ENCODE results near the gene DHDDS. TPM values are rescaled to one million over a fixed set of nuclear protein-coding genes. Genes with fewer than 3 reads are reported as not detected.
"Not testable (repeated sequence)": the region's sequence is repeated elsewhere in the genome, so short reads cannot be mapped to it uniquely, and the experiment has no call there.

Gene DHDDS
- total RNA-seq, 4 donors from 2014 or later, result 24.7 to 45.4 (median 32.8) TPM

DNA sequence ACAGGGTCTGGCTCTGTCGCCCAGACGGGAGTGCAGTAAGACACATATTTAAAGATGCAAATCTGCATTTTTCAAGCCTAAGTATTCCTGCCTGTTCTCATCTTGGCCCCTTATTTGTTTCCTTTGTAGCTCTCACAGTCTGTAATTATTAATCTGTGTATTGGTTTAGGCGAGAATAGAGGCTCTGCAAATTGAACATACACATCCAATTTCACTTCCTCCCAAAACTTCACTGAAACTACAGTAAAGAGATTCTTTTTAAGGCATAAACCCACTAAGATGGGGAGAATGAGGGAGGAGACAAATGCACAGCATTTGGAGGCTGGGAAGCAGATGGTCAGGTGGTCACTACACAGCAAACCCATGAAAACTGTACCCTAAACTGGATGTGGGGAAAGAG is 61.1 kb downstream of the DHDDS start:
- 56% methylated on average over 3 of the region's 3 CpGs for WGBS, 2 donors
- H3K4me3 ChIP-seq, result no peak overlapping the region
- TF ChIP-seq POLR2A (IDR thresholded peaks at IDR 0.05), result no peak
- no peaks in the 10 kb centered on the region for H3K4me1 ChIP-seq
- H3K36me3 ChIP-seq, result no peaks in the 10 kb centered on the region
- no peak overlapping the region for H3K27ac ChIP-seq
- no peak for DNase-seq (ENCODE audit: low spot score in 2 of 2)
- H3K27me3 ChIP-seq, result no peaks in the 10 kb centered on the region
- no peaks in the 10 kb centered on the region for H3K9me3 ChIP-seq

DNA sequence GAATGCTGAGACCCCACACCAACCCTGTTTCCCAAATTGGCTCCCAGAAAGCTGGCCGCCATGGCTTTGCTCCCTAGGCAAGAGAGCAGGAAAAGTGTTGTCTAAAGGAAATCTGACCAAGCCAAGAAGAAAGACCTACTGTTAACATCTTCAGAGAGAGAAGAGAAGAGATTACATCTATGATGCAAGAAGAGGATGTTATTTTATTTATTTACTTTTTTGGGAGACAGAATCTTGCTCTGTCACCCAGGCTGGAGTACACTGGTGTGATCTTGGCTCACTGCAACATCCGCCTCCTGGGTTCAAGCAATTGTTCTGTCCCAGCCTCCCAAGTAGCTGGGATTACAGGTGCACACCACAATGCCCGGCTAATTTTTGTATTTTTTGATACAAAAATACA is 61.8 kb downstream of the DHDDS start:
- H3K9me3 ChIP-seq, result no peaks in the 10 kb centered on the region
- no peak overlapping the region for H3K4me3 ChIP-seq
- no peak for DNase-seq (ENCODE audit: low spot score in 2 of 2)
- 84 to 87% methylated on average over 3 of the region's 3 CpGs for WGBS, 2 donors
- no peak overlapping the region for H3K27ac ChIP-seq
- TF ChIP-seq, protein P1, sequence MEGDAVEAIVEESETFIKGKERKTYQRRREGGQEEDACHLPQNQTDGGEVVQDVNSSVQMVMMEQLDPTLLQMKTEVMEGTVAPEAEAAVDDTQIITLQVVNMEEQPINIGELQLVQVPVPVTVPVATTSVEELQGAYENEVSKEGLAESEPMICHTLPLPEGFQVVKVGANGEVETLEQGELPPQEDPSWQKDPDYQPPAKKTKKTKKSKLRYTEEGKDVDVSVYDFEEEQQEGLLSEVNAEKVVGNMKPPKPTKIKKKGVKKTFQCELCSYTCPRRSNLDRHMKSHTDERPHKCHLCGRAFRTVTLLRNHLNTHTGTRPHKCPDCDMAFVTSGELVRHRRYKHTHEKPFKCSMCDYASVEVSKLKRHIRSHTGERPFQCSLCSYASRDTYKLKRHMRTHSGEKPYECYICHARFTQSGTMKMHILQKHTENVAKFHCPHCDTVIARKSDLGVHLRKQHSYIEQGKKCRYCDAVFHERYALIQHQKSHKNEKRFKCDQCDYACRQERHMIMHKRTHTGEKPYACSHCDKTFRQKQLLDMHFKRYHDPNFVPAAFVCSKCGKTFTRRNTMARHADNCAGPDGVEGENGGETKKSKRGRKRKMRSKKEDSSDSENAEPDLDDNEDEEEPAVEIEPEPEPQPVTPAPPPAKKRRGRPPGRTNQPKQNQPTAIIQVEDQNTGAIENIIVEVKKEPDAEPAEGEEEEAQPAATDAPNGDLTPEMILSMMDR (IDR thresholded peaks at IDR 0.05), result no peak
- TF ChIP-seq EP300 (IDR thresholded peaks at IDR 0.05) (no peak), POLR2A (IDR thresholded peaks at IDR 0.05) (no peak)
- no peaks in the 10 kb centered on the region for H3K27me3 ChIP-seq
- no peaks in the 10 kb centered on the region for H3K4me1 ChIP-seq
- no peaks in the 10 kb centered on the region for H3K36me3 ChIP-seq

DNA sequence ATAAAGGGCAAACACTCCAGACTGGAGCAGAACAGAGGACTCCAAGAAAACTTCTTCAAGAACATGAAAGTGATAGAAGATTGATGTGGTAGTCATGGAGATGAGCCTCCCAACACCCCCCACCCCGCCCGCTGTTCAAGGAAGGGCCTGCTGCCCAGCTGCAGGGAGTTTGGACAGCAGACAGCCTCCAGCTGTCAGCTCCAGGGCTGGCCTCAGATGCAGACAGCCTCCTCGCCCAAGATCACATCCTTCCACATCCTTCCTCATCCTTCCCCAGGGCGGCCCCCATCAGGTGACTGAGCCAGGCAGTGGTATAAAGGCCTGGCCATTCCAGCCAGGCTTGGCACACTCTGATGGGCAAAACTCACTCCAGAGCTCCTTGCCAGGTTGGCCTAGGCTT is 64.7 kb downstream of the DHDDS start:
- H3K4me3 ChIP-seq, result no peak overlapping the region
- no peak for DNase-seq (ENCODE audit: low spot score in 2 of 2)
- H3K9me3 ChIP-seq, result no peaks in the 10 kb centered on the region
- 56 to 67% methylated on average over 4 of the region's 4 CpGs for WGBS, 2 donors
- no peaks in the 10 kb centered on the region for H3K36me3 ChIP-seq
- H3K4me1 ChIP-seq, result peaks cover 0 to 14% (median 3%) of the 10 kb centered on the region in 4 donors
- no peak overlapping the region for H3K27ac ChIP-seq
- no peak for TF ChIP-seq EP300 (IDR thresholded peaks at IDR 0.05)
- TF ChIP-seq, protein P1 (IDR thresholded peaks at IDR 0.05), result no peak
- TF ChIP-seq POLR2A (IDR thresholded peaks at IDR 0.05), result no peak
- H3K27me3 ChIP-seq, result no peaks in the 10 kb centered on the region

DNA sequence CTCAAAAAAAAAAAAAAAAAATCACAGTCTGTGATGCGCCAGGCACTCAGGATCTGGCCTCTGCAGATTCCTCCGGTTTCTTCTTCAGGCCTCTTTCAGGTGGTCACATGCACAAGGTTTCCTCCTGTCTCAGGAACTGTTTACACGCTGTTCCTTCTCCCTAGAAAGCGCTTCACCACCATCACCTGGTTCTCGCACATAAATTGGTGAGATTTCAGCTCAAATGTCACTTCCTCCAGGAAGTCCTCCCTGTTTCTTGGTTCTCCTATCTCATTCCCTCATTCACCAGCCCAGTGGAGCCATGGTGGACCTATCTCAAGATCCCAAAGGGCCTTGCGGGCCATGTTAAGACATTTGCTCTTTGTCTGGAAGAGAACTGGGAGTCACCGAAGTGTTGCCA is 66.8 kb downstream of the DHDDS start:
- WGBS, 2 donors, result 93 to 94% methylated on average over 7 of the region's 7 CpGs
- Histone ChIP-seq H3K27ac (no peak overlapping the region), H3K27me3 (no peaks in the 10 kb centered on the region), H3K4me3 (no peak overlapping the region), H3K36me3 (no peaks in the 10 kb centered on the region), H3K9me3 (no peaks in the 10 kb centered on the region), H3K4me1 (peaks cover 0 to 17% (median 5%) of the 10 kb centered on the region in 4 donors)
- no peak for DNase-seq (ENCODE audit: low spot score in 2 of 2)
- TF ChIP-seq EP300 (IDR thresholded peaks at IDR 0.05) (no peak), POLR2A (IDR thresholded peaks at IDR 0.05) (no peak)
- TF ChIP-seq, protein P1 (IDR thresholded peaks at IDR 0.05), result no peak

DNA sequence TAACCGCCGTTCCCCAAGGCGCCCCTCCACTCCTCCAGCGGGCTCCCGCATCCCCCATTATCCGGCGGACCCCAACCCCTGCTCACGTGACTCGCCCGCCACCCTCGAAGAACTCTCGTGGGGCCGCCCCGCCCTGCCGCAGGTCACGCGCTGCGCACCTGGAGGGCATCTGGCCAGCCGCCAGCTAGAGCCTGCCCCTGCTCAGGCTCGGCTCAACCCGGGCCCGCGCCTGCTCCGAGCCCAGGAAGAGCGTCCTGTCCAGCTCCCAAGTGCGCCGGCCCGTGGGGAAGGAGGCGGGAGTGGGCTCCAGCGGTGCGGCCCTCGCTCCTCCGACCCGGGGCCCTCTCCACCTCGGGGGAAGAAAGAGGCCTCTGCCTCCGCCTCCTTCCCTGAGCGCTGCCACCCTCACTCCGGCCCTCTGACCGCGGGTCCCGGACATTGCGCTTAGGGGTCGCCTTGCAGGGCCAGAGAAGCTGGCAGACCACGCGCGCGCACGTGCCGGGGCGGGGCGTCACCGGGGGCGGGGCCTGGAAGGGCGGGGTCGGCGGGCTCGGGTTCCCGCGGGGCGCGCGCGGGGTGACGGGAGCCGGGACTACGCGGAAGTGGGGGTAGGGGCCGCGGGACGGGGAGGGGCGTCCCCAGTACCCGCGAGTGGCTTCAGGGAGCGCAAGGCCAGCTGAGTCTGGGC is 68.5 kb downstream of the DHDDS start:
- Histone ChIP-seq H3K36me3 (no peaks in the 10 kb centered on the region), H3K9me3 (no peaks in the 10 kb centered on the region), H3K27me3 (no peaks in the 10 kb centered on the region), H3K4me3 (peak overlapping the region; percentile 65 to 89 (median 75)), H3K4me1 (peaks cover 0 to 17% (median 5%) of the 10 kb centered on the region in 4 donors), H3K27ac (peak overlapping the region; percentile 86 to 96 (median 93))
- WGBS, 2 donors, result 0 to 1% methylated on average over 18 to 34 of the region's 74 CpGs
- DNase-seq (ENCODE audit: low spot score in 2 of 2), result peak; percentile 79 to 86
- TF ChIP-seq POLR2A (IDR thresholded peaks at IDR 0.05) (peak in 1 of 2 donors; percentile 19), EP300 (IDR thresholded peaks at IDR 0.05) (peak; percentile 46 to 78)
- TF ChIP-seq, protein P1 (IDR thresholded peaks at IDR 0.05), result peak in 2 of 5 experiments; percentile 63 to 72

DNA sequence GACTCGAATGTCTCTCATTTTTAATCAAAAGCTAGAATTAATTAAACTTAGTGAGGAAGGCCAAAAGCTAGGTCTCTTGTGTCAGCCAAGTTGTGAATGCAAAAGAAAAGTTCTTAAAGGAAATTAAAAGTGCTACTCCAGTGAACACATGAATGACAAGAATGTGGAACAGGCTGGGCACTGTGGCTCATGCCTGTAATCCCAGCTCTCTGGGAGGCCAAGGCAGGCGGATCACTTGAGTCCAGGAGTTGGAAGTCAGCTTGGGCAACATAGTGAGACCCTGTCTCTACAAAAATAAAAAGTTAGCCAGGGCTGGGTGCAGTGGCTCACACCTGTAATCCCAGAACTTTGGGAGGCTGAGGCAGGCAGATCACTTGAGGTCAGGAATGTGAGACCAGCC is 78.6 kb downstream of the DHDDS start:
- H3K27me3 ChIP-seq; H3K27ac ChIP-seq; H3K4me1 ChIP-seq; H3K9me3 ChIP-seq; DNase-seq (ENCODE audit: low spot score in 2 of 2); H3K36me3 ChIP-seq; H3K4me3 ChIP-seq: not testable (repeated sequence)
- WGBS, 2 donors, result 58 to 63% methylated on average over 2 of the region's 2 CpGs

DNA sequence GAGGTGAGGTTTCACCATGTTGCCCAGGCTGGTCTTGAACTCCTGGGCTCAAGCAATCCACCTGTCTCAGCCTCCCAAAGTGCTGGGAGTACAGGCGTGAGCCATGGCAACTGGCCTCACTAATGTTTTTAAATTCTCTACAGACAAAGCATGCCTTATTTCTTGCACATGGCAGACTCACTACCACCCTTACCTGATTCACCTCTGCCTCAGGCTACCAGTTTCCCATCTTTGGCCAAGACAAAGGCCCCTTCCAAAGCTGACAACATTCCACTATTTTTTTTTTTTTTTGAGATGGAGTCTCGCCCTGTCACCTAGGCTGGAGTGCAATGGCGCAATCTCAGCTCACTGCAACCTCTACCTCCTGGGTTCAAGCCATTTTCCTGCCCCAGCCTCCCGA is 83.7 kb downstream of the DHDDS start:
- not testable (repeated sequence) for H3K27me3 ChIP-seq; H3K4me3 ChIP-seq; DNase-seq (ENCODE audit: low spot score in 2 of 2); H3K9me3 ChIP-seq; H3K4me1 ChIP-seq; H3K36me3 ChIP-seq; H3K27ac ChIP-seq
- WGBS, 2 donors, result 87 to 91% methylated on average over 4 of the region's 4 CpGs

Data from tibial nerve (tissue), 4 donors.